ENCODE measurements around the gene CCDC57.
"Not testable (repeated sequence)": the region's sequence is repeated elsewhere in the genome, so short reads cannot be mapped to it uniquely, and the experiment has no call there.

CCDC57 gene, protein sequence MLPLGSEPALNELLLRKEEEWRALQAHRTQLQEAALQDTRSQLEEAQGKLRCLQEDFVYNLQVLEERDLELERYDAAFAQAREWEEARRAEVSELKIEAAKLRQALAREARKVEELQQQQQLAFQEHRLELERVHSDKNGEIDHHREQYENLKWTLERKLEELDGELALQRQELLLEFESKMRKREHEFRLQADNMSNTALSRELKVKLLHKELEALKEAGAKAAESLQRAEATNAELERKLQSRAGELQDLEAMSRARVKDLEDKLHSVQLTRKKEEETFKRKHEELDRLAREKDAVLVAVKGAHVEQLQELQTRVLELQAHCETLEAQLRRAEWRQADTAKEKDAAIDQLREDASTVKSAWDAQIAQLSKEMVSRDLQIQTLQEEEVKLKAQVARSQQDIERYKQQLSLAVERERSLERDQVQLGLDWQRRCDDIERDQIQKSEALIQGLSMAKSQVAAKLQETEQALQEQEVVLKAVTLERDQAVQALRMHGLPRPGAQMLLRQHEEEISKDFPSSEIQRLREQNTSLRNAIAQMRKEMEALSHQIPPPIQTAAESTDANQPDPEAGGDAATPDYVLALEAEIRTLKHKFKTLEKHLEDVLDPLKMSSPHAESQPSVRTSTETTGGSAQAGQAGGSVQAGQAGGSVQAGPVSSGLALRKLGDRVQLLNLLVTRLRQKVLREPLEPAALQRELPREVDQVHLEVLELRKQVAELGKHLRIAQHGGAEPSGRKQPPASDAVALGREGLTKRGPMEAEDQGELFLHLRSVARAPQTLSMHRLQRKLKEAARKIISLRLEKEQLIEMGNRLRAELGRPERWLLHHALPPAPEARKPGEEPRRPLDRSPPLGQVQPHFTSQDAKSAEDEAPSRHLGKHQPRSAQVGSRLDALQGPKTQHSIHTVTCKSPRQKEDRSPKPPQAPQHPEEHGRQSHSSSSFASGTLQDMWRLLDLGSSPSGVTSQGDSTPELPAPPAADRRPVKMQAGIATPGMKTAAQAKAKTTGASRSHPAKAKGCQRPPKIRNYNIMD

DNA sequence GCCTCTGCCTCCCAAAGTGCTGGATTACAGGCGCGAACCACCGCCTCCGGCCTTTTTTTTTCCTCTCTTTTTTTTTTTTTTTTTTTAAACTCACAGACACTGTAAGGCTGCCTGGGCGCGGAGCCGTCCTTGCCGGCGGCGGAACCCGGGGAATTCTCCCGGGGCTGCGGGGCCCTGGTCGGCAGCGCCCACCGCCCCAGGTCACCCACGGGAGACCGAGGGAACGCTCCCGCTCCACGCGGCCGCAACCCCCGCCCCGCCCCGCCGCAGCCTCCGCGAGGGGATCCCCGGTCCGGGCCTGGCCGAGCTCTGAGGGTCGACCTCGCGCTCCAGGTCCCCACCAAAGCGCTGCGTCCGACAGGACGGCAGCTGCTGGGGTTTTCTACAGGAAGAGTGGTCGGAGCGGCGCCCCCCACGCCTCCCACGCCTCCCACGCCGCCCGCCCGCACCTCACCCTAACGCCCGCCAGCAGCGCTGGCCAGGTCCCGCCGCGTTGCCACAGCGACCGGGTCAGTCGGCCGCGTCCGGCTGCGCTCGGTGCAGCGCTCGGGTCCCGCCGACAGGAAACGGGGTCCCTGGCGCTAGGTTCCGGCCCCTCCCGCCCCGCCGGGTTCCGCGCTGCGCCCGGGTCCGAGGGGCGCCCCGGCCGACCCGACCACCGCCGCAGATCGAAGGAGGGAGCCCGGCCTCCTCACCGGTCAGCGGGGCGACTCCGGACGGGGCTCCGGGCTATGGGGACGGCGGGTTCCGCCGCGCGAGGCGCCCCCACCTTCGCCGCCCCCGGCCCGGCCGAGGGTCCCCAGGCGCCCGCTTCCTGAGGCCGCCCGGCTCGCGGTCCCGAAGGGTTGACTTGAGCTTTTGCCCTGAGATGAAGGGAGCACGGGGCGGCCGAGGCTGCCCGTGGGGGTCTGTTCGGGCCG is at the start of gene CCDC57:
TSS of gene CCDC57 (minus strand) at position 512 of the 920 bp plus-strand sequence. CDS start 10,898 bp downstream, outside the sequence.
- peak in 49 of 56 donors; percentile 18 to 80 (median 52) for DNase-seq

DNA sequence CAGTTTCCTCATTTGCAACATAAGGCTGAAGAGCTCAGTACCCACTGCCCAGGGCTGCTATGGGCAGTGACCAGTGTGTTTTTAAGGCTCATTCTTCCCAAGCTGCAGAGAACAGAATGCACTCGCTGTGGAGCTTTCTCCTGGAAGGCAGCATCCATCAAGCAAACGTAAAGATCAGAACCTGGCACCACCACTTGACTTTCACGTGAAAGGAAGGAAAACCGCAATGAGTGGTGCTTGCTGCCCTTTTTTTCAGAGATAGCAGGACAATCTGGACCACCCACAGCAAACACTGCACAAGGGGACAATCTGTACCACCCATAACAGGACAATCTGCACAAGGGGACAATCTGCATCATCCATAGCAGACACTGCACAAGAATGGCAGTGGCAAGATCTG is 49.7 kb upstream of the CCDC57 start:
- DNase-seq = no peak

DNA sequence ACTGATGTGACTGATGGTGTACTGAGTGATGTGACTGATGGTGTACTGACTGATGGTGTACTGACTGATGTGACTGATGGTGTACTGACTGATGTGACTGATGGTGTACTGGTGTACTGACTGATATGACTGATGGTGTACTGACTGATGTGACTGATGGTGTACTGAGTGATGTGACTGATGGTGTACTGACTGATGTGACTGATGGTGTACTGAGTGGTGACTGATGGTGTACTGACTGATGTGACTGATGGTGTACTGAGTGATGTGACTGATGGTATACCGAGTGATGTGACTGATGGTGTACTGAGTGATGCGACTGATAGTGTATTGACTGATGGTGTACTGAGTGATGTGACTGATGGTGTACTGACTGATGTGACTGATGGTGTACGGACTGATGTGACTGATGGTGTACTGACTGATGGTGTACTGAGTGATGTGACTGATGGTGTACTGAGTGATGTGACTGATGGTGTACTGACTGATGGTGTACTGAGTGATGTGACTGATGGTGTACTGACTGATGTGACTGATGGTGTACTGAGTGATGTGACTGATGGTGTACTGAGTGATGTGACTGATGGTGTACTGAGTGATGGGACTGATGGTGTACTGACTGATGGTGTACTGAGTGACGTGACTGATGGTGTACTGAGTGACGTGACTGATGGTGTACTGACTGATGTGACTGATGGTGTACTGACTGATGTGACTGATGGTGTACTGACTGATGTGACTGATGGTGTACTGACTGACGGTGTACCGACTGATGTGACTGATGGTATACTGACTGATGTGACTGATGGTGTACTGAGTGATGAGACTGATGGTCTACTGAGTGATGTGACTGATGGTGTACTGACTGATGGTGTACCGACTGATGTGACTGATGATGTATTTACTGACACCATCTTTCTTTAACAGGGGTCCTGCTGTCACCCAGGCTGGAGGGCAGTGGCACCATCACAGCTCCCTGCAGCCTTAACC is 47.6 kb upstream of the CCDC57 start:
- DNase-seq = not testable (repeated sequence)

DNA sequence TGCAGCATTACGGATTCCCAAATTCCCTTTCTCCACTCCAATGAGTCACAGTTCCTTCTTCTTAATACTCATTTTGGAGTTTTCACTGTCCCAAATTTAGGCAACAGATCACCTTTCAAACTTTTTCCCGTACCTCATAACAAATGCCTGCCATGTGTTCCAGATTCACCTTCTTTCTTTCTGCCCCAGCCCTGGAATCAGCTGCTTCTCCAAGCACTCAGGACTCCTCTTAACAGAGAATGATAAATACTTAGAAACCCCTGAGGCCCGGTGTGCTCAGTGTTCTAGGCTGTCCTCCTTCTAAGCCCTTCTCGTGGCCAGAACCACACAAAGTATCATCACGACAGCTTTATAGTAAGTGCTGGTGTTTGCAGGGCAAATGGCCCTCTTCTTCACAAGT is 45.9 kb upstream of the CCDC57 start:
- DNase-seq = no peak

DNA sequence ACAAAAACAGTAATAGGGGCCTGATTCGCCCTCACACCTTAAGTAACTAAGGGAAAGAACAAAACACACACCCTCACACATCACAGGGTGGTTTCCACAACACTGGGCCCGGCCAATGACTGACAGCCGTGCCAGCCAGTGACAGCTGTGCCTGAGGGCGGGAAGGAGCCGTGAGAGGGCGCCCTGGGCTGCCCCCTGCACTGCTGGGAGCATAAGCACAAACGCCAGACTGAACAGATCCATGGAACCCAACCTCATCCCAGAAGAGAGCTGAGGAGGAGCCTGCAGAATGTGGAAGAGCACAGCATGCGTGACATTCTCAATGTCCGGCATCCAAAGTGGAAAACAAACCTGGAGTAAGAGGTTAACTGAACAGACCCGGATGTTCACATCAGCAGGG is 44.8 kb upstream of the CCDC57 start:
- peak in 42 of 56 donors; percentile 15 to 83 (median 51) for DNase-seq

DNA sequence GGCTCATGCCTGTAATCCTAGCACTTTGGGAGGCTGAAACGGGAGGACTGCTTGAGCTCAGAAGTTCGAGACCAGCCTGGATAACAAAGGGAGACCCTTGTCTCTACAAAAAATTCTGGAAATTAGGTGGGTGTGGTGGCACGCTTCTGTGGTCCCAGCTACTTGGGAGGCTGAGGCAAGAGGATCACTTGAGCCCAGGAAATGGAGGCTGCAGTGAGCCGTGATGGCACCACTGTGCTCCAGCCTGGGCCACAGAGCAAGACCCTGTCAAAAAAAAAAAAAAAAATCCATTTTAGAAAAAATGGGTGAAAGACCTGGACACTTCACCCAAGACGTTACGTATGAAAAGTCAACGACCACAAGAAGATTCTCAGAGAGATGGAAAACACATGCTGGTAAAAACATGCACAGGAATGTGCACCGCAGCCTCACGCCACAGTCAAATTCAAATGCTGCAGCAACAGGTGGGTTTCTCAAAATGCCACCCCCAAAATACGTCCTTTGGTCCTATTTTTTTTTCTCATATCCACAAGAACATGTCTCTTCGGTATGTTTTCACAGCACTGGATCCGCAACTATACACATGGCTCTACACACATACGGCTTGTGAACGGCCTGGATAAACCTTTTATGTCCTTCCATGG is 43.7 kb upstream of the CCDC57 start:
- no peak for DNase-seq

DNA sequence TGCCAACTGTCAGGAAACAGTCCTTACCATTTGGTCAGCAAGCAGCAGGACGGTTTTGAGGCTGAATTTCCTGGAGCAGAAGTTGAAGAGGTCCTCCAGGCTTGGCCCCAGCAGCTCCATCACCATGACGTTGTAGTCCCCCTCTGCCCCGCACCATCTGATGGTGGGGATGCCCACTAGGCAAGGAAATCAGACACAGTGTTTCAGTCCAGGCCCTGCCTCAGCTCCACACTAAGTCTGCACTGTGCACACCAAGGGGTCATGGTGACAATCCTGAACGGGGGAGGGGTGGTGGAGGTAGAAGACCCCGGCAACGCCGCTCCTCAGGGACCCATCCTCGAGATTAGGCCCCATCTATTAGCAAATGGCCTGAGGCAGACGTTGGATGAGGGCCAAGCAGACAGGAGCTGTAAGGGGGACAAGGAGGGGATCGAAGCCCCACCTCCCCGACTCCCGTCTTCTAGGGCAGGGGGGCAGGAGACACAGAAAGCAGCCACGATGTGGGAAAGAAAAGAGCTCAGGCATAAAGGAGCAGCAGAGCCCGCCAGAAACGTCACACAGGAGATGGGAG is 42.8 kb upstream of the CCDC57 start:
- no peak for DNase-seq

DNA sequence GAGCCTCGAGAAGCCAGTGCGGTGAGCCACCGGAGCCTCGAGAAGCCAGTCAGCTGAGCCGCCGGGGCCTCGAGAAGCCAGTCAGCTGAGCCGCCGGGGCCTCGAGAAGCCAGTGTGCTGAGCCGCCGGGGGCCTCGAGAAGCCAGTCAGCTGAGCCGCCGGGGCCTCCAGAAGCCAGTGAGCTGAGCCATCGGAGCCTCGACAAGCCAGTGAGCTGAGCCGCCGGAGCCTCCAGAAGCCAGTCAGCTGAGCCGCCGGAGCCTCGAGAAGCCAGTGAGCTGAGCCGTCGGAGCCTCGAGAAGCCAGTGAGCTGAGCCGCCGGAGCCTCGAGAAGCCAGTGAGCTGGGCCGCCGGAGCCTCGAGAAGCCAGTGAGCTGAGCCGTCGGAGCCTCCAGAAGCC is 42.1 kb upstream of the CCDC57 start:
- DNase-seq = not testable (repeated sequence)

DNA sequence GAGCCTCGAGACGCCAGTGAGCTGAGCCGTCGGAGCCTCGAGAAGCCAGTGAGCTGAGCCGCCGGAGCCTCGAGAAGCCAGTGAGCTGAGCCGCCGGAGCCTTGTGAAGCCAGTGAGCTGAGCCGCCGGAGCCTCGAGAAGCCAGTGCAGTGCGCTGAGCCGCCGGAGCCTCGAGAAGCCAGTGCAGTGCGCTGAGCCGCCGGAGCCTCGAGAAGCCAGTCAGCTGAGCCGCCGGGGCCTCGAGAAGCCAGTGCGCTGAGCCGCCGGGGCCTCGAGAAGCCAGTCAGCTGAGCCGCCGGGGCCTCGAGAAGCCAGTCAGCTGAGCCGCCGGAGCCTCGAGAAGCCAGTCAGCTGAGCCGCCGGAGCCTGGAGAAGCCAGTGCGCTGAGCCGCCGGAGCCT is 41.5 kb upstream of the CCDC57 start:
- DNase-seq = not testable (repeated sequence)

DNA sequence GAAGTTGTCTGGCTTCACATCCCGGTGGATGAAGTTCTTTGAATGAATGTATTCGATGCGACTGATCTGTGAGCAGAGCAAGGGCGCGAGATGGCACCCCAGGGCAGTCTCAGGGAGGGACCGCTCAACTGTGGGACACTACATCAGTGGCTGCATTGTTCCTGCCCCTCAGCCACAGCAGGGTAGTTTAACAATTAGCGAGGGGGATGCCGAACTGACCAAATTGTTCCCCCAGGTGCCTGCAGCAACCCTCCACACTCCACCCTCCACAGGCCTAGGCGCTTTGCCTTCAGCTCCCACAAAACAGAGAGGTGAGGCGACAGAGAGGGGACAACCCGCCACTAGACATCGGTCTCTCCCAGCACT is 40.5 kb upstream of the CCDC57 start:
- DNase-seq = no peak

DNA sequence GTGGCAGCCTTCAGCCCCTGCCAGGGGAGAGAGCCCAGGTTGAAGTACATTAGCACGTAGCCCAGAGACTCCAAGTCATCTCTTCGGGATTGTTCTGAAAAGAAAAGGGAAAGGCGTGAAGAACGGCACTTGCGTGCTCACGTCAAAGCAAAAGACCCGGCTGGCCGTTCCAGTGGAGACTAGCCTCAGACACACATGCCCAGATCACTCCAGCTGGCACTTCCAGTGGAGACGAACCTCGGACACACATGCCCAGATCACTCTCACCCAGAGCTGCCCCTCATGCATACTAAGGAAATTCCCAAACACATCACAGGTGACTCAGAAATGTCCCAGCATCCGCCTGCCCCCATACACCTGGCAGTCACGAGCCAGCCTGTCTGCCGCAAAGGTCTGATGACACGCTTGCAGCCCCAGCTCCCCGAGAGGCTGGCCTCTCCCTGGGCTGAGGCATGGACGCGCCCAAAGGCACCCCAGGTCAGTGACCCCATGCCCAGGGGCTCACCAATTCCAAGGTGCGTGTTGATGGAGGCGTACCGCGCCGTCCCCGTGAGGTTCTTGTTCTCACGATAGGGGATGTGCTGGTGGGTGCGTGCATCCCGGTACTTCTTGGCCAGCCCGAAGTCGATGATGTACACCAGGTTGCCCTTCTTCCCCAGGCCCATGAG is 40.0 kb upstream of the CCDC57 start:
- DNase-seq = no peak

DNA sequence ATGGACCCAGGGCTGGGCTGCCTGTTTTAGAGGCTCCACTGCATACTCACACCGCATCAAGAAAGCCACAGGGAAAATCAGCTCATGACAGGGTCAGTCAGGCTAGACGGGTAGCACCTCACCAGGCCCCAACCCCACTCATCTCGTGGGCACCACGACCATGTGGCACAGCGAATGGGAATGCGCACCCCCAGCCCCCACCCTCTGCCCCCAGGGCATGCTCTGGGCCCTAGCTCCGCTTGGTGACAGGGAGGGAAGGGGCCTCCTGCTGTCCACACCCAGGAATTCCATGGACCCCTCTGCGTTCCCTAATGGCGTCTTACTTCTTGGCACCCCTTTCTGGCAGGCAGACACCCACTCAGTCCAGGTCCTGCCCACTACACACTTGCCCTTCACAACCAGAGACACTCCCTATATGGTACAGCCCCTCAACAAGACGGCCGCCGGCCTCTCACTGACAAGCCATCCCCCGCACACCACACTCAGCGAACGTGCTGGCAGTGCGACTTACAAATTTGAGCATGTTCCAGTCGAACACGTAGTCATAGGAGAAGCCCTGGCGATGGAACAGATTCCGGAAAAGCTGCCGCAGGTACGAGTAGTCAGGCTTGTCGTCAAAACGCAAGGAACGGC is 38.3 kb upstream of the CCDC57 start:
- no peak for DNase-seq

DNA sequence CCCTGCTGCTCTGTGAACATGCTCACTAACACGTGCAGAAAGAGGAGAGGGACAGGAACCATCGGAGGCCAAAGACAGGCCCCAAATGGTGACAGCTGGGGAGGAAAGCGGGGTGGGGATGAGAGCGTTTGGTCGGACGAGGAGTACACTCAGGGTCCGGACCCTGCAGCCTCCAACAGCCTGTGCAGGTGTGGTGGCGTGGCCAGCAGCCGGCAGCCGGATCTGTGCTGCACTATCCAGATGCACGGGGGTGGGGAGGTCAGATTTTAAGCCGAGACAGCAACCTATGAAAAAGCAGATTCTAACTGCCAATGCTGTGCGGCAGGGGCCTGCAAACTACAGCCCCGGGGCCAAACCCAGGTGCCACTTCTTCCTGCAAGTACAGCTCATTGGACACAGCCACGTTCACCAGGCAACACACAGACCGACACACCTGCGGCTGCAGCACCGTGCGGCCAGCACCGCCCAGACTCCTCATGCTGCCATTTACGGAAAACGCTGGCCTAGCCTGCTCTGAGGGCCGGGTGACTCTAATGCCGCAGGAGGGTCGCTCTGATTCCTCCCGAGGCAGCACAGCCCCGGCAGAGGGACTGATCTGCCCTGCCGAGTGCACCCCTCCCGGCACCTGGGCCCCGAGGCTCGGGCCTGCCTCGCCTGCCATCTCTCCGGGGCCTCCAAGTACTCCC is 37.4 kb upstream of the CCDC57 start:
- no peak for DNase-seq

DNA sequence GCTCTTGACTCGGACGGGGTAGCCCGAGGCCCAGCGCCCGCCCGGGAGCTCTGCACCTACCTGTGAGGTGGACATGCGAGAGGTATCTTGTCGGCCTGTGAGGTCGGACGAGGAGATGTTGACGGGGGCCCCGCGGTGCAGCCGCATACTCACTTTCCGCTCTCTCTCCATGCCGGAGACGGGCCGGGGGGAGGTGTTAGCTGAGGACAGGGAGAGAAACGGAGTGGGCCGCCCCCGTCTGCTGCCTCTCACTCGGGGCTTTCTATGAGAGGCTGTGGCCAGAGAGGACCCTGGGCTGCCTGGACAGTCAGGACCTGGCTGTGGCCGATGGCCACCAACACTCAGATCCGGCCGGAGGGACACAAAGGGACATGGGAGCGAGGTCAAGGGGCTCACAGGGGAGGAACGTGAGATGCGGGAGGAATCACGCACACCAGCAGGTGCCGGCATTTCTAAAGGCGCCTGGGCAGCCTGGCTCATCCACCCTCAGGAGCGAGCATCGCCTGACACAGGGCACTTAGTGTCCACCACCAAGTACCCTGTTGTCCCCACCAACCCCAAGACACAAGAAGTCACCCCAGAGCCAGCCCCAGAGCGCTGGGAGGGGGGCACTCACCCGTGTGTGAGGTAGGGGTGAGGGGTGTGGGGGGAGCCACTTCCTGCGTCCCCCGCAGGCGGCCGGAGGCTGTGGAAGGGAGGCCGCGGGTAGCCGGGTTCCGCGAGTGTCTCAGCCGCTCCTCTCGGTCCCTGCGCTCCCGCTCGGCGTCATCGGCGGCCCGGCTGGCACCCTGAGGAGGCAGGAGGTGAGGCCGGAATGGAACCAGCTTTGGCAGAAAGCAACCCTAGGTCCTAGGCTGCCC is 36.4 kb upstream of the CCDC57 start:
- DNase-seq = no peak

DNA sequence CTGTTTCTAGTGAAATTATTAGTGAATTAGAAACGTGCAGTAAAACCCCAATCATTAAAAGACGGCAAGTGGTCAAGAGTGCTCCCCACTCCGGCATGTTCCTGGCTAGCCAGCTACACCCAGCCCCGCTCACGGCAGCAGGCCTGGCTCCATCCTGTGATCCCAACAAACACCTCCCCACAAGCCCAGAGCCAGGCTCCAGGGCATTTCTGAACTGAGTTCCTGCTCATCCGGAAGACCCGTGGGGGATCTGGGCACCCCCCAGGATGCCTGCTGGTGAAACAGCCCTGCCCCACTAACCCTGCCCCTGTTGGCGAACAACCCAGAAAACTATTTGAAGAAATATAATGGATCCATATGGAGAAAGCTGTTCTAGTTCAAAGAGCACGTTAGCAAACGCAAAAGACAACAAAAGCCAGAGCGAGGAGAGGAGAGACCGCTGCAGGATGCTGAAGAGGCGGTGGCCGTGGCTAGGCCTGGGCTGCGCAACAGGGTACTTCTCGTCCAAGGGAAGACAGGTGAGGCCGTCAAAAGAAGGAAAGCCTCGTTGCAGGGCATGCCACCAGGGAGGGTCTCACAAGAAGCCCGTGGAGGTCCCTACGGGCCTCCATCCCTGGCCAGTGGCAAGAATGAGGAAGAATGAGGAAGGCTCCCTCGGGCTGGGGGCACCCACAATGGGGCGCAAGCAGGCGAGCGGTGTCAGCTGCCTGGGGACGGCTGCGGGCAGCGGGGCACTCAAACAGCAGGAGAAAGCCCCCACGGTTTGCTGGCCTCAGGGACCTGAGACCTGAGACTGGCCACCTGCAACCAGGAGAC is 35.4 kb upstream of the CCDC57 start:
- DNase-seq = no peak
